HG02885 (cell line): ENCODE measurements around the gene KRTAP10-8.
"Not testable (repeated sequence)": the region's sequence is repeated elsewhere in the genome, so short reads cannot be mapped to it uniquely, and the experiment has no call there.

Source experiments
- ATAC-seq: cut with Tn5 transposase; IDR thresholded peaks from one replicate; pipeline ENCODE4 v1.9.1; 2021; ENCODE audit warnings: mild to moderate bottlenecking; ENCODE audit not compliant: unreplicated experiment, poor library complexity

KRTAP10-8 gene

GRCh38 chr21:44578371-44579055 lies 33.4 kb upstream of the KRTAP10-8 start:
- no peak for ATAC-seq

- no peak for ATAC-seq
These were observed 32.6 kb upstream of the KRTAP10-8 start for GRCh38 chr21:44579056-44579832.

GRCh38 chr21:44579833-44580144 lies 32.1 kb upstream of the KRTAP10-8 start:
- no peak for ATAC-seq

GRCh38 chr21:44580231-44580821 lies 31.6 kb upstream of the KRTAP10-8 start, which contains the start of gene KRTAP10-5:
TSS of gene KRTAP10-5 (minus strand) at chr21:44580604. CDS start at chr21:44580578, 26 bp downstream.
- not testable (repeated sequence) for ATAC-seq

GRCh38 chr21:44581158-44581557 lies 30.7 kb upstream of the KRTAP10-8 start:
- ATAC-seq: no peak

GRCh38 chr21:44582055-44582454 lies 29.8 kb upstream of the KRTAP10-8 start:
- no peak for ATAC-seq

GRCh38 chr21:44583089-44583799 lies 28.6 kb upstream of the KRTAP10-8 start:
- no peak for ATAC-seq

- ATAC-seq: no peak
These were observed 28.1 kb upstream of the KRTAP10-8 start for GRCh38 chr21:44583800-44584147.

- no peak for ATAC-seq
These were observed 26.0 kb upstream of the KRTAP10-8 start for GRCh38 chr21:44585892-44586291.

- no peak for ATAC-seq
These were observed 22.8 kb upstream of the KRTAP10-8 start for GRCh38 chr21:44589094-44589493.

GRCh38 chr21:44589586-44590305 lies 22.1 kb upstream of the KRTAP10-8 start:
- no peak for ATAC-seq

- no peak for ATAC-seq
These were observed 21.6 kb upstream of the KRTAP10-8 start for GRCh38 chr21:44590311-44590721.

GRCh38 chr21:44590897-44591800 lies 20.7 kb upstream of the KRTAP10-8 start:
- not testable (repeated sequence) for ATAC-seq

- ATAC-seq: not testable (repeated sequence)
These were observed 20.1 kb upstream of the KRTAP10-8 start for GRCh38 chr21:44591801-44592130.

- no peak for ATAC-seq
These were observed 19.2 kb upstream of the KRTAP10-8 start, which contains the start of gene KRTAP10-6 for GRCh38 chr21:44592446-44593311. TSS of gene KRTAP10-6 (minus strand) at chr21:44592505. CDS start at chr21:44592484, 21 bp downstream.

GRCh38 chr21:44593598-44594405 lies 18.1 kb upstream of the KRTAP10-8 start:
- ATAC-seq: no peak

GRCh38 chr21:44594406-44594916 lies 17.4 kb upstream of the KRTAP10-8 start:
- no peak for ATAC-seq
